Measurements from ENCODE around the gene APOL6.

GRCh38 chr22:35656284-35656752 lies 8.1 kb downstream of the APOL6 start:
- TF ChIP-seq POLR2A (IDR thresholded peaks at IDR 0.05; ENCODE audit: low read length), result no peak
- no peak for TF ChIP-seq GATA1 (IDR thresholded peaks at IDR 0.05; ENCODE audit: low read depth, low read length)
